Parathyroid adenoma (tissue), 2 donors: ENCODE measurements around the gene PSMA2.
"Not testable (repeated sequence)": the region's sequence is repeated elsewhere in the genome, so short reads cannot be mapped to it uniquely, and the experiment has no call there.

Experiments
- H2AFZ ChIP-seq: fragments of 300-600 bp; sonication (generic); one replicate; pipeline ENCODE4 v1.7.0; 2017; ENCODE audit warnings: antibody characterized with exemption, mild to moderate bottlenecking
- H3K27ac ChIP-seq: fragments of 300-600 bp; sonication (generic); one replicate; pipeline ENCODE4 v1.7.0; 2017
- H3K27me3 ChIP-seq: fragments of 300-600 bp; sonication (generic); one replicate; pipeline ENCODE4 v1.7.0; 2017; ENCODE audit warnings: low read length; ENCODE audit not compliant: control insufficient read depth, insufficient read depth
- H3K36me3 ChIP-seq: fragments of 300-600 bp; sonication (generic); one replicate; pipeline ENCODE4 v1.7.0; 2017; ENCODE audit warnings: low read length; ENCODE audit not compliant: control insufficient read depth, insufficient read depth
- H3K4me1 ChIP-seq: fragments of 300-600 bp; sonication (generic); one replicate; pipeline ENCODE4 v1.7.0; 2017; ENCODE audit warnings: control low read depth
- H3K4me2 ChIP-seq: fragments of 300-600 bp; sonication (generic); one replicate; pipeline ENCODE4 v1.7.0; 2017; ENCODE audit warnings: low read length
- H3K4me3 ChIP-seq: fragments of 300-600 bp; sonication (generic); one replicate; pipeline ENCODE4 v1.7.0; 2017; ENCODE audit warnings: low read depth, low read length
- H3K79me2 ChIP-seq: fragments of 300-600 bp; sonication (generic); one replicate; pipeline ENCODE4 v1.7.0; 2017; ENCODE audit warnings: control low read depth
- H3K9ac ChIP-seq: fragments of 300-600 bp; sonication (generic); one replicate; pipeline ENCODE4 v1.7.0; 2017; ENCODE audit warnings: mild to moderate bottlenecking
- H3K9me3 ChIP-seq: fragments of 300-600 bp; sonication (generic); one replicate; pipeline ENCODE4 v1.7.0; 2017; ENCODE audit warnings: low read length; ENCODE audit not compliant: control insufficient read depth
- TF ChIP-seq, protein P1 (sequence below): fragments of 300-600 bp; sonication (generic); IDR thresholded peaks from one replicate; pipeline ENCODE4 v1.7.0; 2017; ENCODE audit warnings: antibody characterized with exemption, mild to moderate bottlenecking
- donor health status: primary hyperparathyroidism.

Gene PSMA2

DNA sequence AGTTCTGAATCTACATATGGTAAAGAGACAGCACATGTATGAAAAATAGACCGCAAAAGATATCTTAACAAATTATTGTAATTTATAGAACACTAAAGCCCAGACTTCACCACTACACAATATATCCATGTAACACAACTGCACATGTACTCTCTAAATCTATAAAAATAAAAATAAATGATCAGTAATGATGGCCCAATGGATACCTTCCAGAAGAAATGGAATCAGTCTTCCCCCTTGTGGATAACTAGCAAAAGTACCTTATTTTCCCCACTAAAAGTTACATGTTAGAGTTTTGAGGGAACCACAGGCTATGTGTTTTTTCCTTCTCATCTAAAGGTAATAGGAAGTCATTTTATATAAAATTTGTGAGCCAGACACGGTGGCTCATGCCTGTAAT is 45.8 kb downstream of the PSMA2 start:
- H3K27ac ChIP-seq, result no peak overlapping the region
- H3K79me2 ChIP-seq, result no peaks in the 10 kb centered on the region
- no peaks in the 10 kb centered on the region for H3K36me3 ChIP-seq
- no peak overlapping the region for H3K9ac ChIP-seq
- H2AFZ ChIP-seq, result peak overlapping the region; percentile 36
- H3K9me3 ChIP-seq, result no peaks in the 10 kb centered on the region
- H3K4me3 ChIP-seq, result no peak overlapping the region
- TF ChIP-seq, protein P1, sequence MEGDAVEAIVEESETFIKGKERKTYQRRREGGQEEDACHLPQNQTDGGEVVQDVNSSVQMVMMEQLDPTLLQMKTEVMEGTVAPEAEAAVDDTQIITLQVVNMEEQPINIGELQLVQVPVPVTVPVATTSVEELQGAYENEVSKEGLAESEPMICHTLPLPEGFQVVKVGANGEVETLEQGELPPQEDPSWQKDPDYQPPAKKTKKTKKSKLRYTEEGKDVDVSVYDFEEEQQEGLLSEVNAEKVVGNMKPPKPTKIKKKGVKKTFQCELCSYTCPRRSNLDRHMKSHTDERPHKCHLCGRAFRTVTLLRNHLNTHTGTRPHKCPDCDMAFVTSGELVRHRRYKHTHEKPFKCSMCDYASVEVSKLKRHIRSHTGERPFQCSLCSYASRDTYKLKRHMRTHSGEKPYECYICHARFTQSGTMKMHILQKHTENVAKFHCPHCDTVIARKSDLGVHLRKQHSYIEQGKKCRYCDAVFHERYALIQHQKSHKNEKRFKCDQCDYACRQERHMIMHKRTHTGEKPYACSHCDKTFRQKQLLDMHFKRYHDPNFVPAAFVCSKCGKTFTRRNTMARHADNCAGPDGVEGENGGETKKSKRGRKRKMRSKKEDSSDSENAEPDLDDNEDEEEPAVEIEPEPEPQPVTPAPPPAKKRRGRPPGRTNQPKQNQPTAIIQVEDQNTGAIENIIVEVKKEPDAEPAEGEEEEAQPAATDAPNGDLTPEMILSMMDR, result peak; percentile 22
- no peaks in the 10 kb centered on the region for H3K4me1 ChIP-seq
- H3K27me3 ChIP-seq, result no peaks in the 10 kb centered on the region
- H3K4me2 ChIP-seq, result no peak overlapping the region

DNA sequence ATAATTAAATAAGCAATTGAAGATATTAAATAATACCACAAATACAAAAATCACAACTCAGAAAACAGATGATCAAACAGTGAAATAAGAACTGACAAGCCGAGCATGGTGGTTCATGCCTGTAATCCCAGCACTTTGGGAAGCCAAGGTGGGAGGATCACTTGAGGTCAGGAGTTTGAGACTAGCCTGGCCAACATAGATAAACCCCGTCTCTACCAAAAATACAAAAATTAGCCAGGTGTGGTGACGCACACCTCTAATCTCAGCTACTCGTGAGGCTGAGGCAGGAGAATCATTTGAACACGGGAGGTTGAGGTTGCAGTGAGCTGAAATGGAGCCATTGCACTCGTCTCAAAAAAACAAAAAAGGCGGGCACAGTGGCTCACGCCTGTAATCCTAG is 46.8 kb downstream of the PSMA2 start:
- H3K4me3 ChIP-seq, H3K4me2 ChIP-seq, H3K27ac ChIP-seq: not testable (repeated sequence)

DNA sequence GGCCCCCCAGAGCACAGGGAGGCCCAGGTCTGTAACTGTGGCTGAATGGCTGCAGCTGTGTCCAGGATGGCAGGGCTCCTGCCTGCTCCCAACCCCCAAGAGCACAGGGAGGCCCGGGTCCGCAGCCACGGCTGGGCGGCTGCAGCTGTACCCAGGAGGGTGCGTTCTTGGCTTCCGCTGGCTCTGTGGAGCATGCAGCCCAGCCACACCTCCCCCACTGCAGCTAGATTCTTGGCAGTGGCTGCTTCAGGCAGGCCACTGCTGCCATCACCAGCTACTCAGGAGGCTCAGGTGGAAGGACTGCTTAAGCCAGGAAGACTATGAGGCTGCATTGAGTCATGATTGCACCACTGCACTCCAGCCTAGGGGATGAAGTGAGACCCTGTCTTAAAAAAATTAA is 48.0 kb downstream of the PSMA2 start:
- TF ChIP-seq, protein P1, result no peak
- Histone ChIP-seq H3K4me2 (no peak overlapping the region), H3K36me3 (no peaks in the 10 kb centered on the region), H3K27ac (no peak overlapping the region), H3K27me3 (no peaks in the 10 kb centered on the region), H2AFZ (no peak overlapping the region), H3K4me1 (no peaks in the 10 kb centered on the region), H3K9ac (no peak overlapping the region), H3K9me3 (no peaks in the 10 kb centered on the region), H3K4me3 (no peak overlapping the region), H3K79me2 (no peaks in the 10 kb centered on the region)

More for the DNA sequence above, 46.8 kb downstream of the PSMA2 start:
- H3K9ac ChIP-seq, H3K79me2 ChIP-seq, H3K9me3 ChIP-seq, H3K27me3 ChIP-seq, H3K36me3 ChIP-seq, H2AFZ ChIP-seq, H3K4me1 ChIP-seq: not testable (repeated sequence)

DNA sequence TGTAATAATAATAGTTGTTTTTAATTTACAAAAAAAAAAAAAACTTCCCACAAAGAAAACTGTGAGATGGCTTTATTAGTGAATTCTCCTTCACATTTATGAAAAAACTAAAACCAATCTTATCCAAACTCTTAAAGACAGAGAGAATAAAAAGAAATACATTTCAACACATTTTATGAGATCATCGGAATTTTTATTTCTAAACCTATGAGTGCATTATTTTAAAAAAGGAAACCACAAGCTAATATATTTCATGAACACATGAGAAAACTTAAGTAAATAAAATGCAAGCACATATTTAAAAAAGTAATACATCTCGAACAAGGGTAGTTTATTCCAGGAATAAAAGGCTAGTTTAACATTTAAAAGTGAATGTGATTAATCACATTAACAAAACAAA is 51.6 kb downstream of the PSMA2 start:
- no peak overlapping the region for H2AFZ ChIP-seq
- no peak overlapping the region for H3K27ac ChIP-seq
- H3K4me3 ChIP-seq, result no peak overlapping the region
- no peaks in the 10 kb centered on the region for H3K27me3 ChIP-seq
- no peak overlapping the region for H3K9ac ChIP-seq
- H3K9me3 ChIP-seq, result no peaks in the 10 kb centered on the region
- H3K79me2 ChIP-seq, result no peaks in the 10 kb centered on the region
- no peaks in the 10 kb centered on the region for H3K36me3 ChIP-seq
- no peaks in the 10 kb centered on the region for H3K4me1 ChIP-seq
- H3K4me2 ChIP-seq, result no peak overlapping the region
- TF ChIP-seq, protein P1, result no peak

DNA sequence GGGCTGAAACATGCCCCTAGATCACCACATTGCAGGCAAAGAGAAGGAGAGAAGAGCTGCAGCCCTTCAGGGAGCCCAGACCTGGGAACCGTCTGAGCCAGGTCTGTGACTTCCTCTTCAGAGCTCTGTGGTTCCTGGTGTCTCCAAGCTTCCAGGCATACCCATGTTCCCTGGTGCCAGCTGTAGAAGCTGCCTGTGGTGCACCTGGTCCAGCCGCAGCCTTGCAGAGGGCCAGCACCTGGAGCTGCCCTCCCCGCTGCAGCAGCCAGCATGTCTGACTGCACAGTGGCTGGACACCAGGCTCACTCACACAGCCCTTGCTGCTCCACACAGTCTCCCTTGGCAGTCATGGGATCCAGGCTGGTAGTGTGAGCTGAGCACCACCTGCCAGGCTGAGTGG is 53.7 kb downstream of the PSMA2 start:
- Histone ChIP-seq H3K4me3 (no peak overlapping the region), H3K79me2 (no peaks in the 10 kb centered on the region), H3K4me1 (no peaks in the 10 kb centered on the region), H3K9me3 (no peaks in the 10 kb centered on the region), H3K36me3 (no peaks in the 10 kb centered on the region), H3K27ac (no peak overlapping the region), H3K9ac (no peak overlapping the region), H2AFZ (no peak overlapping the region), H3K4me2 (no peak overlapping the region), H3K27me3 (no peaks in the 10 kb centered on the region)
- TF ChIP-seq, protein P1, result no peak
